Activated CD8-positive, alpha-beta memory T cell treated with anti-CD3 and anti-CD28 coated beads, Interleukin-2, amount 10 ng/mL, durations not matched to agents 7 days and 5 days (primary cell): ENCODE data around the gene MED25. TPM values are rescaled to one million over a fixed set of nuclear protein-coding genes. Genes with fewer than 3 reads are reported as not detected.

Source experiments
- ATAC-seq: fragments of 150-1000 bp; cut with Tn5 transposase; one replicate; pipeline ENCODE4 v1.10.0; 2021; ENCODE audit warnings: moderate library complexity
- CTCF ChIA-PET: fragments of 350-600 bp; sonication (Branson Sonifier 250); formaldehyde crosslinking; loops from one replicate; lab custom pipeline; 2021; ENCODE audit warnings: antibody characterized with exemption; lab: Charles Lee
- DNase-seq: peaks from one replicate; pipeline ENCODE4 v3.0.0-alpha.2; 2020
- H3K27ac Mint-ChIP-seq: one replicate; pipeline ENCODE4 v1.8.0; 2021; ENCODE audit warnings: mild to moderate bottlenecking, mixed read lengths
- H3K27me3 Mint-ChIP-seq: one replicate; pipeline ENCODE4 v1.8.0; 2021; ENCODE audit warnings: mixed read lengths
- H3K36me3 Mint-ChIP-seq: one replicate; pipeline ENCODE4 v1.8.0; 2021; ENCODE audit warnings: mild to moderate bottlenecking, mixed read lengths
- H3K4me1 Mint-ChIP-seq: one replicate; pipeline ENCODE4 v1.8.0; 2021; ENCODE audit warnings: mixed read lengths
- H3K4me3 Mint-ChIP-seq: one replicate; pipeline ENCODE4 v1.8.0; 2021; ENCODE audit warnings: mild to moderate bottlenecking, moderate library complexity, mixed read lengths
- H3K9me3 Mint-ChIP-seq: one replicate; pipeline ENCODE4 v1.8.0; 2022; ENCODE audit warnings: low read depth, mixed read lengths
- total RNA-seq, 2 experiments: library from RNA; stranded (reverse); gene quantifications; one replicate each; pipeline ENCODE4 v1.2.3, GENCODE V29; 2021

The MED25 gene
- total RNA-seq, 2 experiments from 2014 or later = 57.5 to 70.5 TPM

DNA sequence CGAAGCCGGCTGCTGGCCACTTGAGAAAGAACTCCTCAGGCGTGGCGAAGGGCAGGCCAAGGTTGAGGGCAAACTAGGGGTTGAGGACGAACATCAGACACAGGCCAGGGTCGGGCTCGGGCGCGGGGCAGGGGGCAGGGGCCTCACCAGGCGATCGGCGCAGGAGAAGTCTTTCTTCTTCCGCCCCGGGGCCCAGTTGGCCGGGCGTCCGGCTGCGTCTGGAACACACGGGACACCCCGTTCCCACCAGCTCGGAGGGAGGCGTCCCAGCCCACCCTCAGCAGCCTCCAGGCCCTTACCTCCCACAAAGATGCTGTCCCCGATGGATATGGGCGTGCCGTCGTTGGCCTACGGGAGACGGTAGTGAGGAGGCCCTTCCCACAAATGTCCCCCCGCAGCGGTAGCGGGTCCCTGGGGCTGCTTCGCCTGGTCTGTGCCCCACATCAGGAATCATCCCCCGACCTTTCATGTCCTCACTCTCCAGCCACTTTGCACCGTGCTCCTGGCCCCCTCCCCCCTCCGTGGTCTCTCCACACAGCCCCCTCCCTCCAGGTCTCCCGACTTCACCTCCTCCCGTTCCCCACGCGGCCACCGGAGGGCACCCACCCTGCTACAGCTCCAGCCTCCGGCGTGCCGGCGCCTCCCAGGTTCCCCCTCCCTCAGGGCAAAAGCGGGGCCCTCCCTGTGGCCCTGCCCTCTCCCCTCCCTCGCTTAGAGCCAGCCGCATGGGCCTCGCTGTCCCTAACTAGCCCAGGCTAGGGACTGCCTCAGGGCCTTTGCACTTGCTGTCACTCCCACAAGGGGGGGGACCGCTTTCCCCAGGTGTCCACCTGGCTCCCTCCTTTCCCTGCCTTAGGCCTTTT is 44.5 kb downstream of the MED25 start:
- CTCF ChIA-PET = interaction anchor here (1.2 kb wide), 1 partner anchor 12 kb away, joined by 4 read pairs; the partner anchor contains the start of gene PTOV1
- Mint-ChIP-seq H3K4me3 (no peak overlapping the region), H3K36me3 (peaks cover 24% of the 10 kb centered on the region), H3K27ac (no peak overlapping the region), H3K4me1 (peaks cover 27% of the 10 kb centered on the region), H3K9me3 (no peaks in the 10 kb centered on the region), H3K27me3 (no peaks in the 10 kb centered on the region)
- no peak for DNase-seq
- no peak for ATAC-seq

DNA sequence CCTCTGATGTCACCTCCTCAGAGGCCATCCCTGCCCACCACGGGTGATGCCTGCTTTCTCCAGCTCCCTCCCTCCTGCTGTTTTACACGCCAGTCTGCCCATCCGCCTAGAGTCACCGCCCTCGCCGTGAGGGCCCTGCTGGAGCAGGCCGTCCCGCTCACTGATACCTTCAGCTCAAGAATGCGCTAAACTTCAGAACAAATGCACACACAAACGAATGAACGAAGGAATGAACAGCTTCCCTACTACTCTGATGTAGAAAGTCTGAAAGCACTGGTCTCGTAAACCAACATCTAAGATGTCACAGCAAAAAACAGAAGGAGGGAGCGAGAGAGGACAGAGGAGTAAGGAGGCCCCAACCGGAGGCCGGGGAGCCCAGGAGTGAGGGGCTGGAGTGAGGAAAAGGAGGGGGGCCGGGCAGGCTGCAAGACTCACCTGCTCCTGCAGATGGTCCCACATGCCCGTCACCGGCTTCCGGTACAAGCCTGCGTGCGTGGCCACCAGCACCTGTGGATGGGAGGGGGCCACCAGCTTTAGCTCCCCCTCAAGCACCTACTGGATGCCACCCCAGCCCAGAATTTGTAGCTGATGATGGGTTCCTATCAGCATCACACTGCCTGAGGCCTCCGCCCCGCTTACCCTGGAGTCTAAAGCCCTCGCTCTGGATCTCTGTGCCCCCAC is 45.3 kb downstream of the MED25 start:
- H3K27me3 Mint-ChIP-seq = no peaks in the 10 kb centered on the region
- peaks cover 24% of the 10 kb centered on the region for H3K36me3 Mint-ChIP-seq
- H3K4me1 Mint-ChIP-seq = peaks cover 35% of the 10 kb centered on the region
- no peak for ATAC-seq
- CTCF ChIA-PET = interaction anchor here (1.0 to 1.2 kb wide), 2 partner anchors 9 to 13 kb away, joined by 3 to 4 read pairs; partner anchors contain the start of gene PTOV1
- no peak overlapping the region for H3K4me3 Mint-ChIP-seq
- no peak for DNase-seq
- H3K27ac Mint-ChIP-seq = no peak overlapping the region
- H3K9me3 Mint-ChIP-seq = no peaks in the 10 kb centered on the region

DNA sequence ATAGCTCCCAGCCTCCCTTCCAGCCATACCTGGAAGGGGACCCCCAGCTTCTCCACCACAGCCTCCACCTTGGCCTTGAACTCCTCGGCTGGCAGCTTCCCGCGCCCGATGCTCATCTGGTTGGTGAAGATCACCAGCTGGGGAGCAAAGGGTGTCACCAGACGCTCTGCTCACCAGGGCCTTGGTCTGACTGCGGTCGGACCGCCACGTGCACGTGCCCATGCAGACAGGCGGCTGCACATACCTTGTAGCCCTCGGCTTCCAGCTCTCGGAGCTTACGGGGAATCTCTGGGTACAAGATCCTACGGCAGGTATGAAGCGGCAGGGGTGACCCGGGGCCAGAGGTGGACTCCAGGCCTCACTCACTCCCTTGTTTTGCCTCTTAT is 45.8 kb downstream of the MED25 start:
- CTCF ChIA-PET = interaction anchor here (1.0 kb wide), 1 partner anchor 9 kb away, joined by 3 read pairs; no protein-coding TSS in a partner anchor
- no peaks in the 10 kb centered on the region for H3K9me3 Mint-ChIP-seq
- H3K27ac Mint-ChIP-seq = no peak overlapping the region
- peaks cover 24% of the 10 kb centered on the region for H3K36me3 Mint-ChIP-seq
- H3K4me3 Mint-ChIP-seq = no peak overlapping the region
- H3K27me3 Mint-ChIP-seq = no peaks in the 10 kb centered on the region
- H3K4me1 Mint-ChIP-seq = peaks cover 40% of the 10 kb centered on the region
- no peak for ATAC-seq
- no peak for DNase-seq

DNA sequence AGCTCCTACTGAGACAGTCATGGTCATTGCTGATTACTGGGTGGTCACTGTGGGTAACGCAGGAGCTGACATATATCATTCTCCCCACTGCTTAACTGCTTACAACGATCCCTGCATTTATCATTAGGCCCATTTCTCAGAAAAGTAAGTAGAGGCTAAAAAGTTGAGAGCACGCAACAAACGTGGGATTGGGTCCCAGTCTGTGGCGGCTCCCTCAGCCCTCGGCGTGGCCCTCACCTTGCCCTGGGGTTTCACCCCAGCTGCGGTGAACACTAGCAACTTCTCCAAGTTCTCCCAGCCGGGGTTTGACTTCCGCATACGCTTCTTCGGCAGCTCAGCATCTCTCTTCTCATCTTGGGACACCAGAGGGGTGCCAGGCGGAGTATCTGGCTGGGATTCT is 46.8 kb downstream of the MED25 start:
- DNase-seq (no peak), ATAC-seq (no peak)
- H3K4me3 Mint-ChIP-seq = peak overlapping the region; percentile 5
- H3K36me3 Mint-ChIP-seq = peaks cover 22% of the 10 kb centered on the region
- no peak overlapping the region for H3K27ac Mint-ChIP-seq
- H3K4me1 Mint-ChIP-seq = peaks cover 40% of the 10 kb centered on the region
- CTCF ChIA-PET = interaction anchor here (0.7 kb wide), 1 partner anchor 10 kb away, joined by 3 read pairs; no protein-coding TSS in a partner anchor
- no peaks in the 10 kb centered on the region for H3K9me3 Mint-ChIP-seq
- no peaks in the 10 kb centered on the region for H3K27me3 Mint-ChIP-seq

DNA sequence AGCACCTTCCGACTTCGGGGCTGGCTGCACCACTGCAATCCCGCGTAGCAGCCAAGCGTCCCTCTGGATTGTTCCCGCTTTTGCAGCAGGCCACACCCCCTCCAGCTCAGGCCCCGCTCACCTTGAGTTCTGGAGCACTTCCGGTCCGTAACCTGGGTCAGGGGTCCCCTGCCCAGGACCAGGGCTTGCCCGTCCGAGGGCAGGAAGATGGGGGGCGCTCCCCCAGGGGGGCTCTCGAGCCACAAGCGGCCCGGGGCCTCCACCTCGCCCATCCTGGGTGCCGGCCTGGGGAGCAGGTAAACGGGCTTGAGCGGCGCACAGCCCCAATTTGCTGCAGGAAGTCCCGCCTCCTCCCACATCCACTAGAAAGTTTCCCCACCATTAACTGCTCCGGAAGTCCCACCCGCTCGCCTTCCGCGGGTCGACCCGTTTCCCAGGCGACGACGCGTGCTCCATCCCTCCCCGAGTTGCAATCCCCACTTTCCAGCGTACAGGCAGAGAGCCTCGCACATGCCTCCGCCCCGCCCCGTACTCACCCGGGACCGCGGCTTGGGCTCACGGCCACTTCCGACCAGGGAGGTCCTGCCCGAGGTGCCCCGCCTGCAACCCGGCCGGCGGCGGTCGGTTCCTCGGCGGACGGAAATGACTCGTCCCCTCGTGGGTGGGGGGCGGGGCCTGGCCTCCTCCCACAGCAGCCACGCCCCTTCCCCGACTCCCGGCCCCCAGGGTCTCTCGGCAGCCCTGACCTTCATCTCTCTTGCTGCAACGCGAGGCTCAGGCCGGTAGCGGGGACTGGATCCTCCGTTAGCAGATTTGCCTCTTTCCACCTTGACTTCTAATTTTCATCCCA is 49.1 kb downstream of the MED25 start, which contains the start of gene PNKP:
Gene PNKP (minus strand): TSS at position 644 of the 850 bp plus-strand sequence. CDS start 372 bp downstream, at position 272.
- no peaks in the 10 kb centered on the region for H3K27me3 Mint-ChIP-seq
- H3K36me3 Mint-ChIP-seq = peaks cover 20% of the 10 kb centered on the region
- CTCF ChIA-PET = interaction anchor here (0.9 to 1.0 kb wide), 2 partner anchors 10 to 49 kb away, joined by 4 to 5 read pairs; partner anchors contain the start of genes AKT1S1, MED25 and TBC1D17
- DNase-seq (peak; percentile 90), ATAC-seq (peak; percentile 52)
- H3K9me3 Mint-ChIP-seq = no peaks in the 10 kb centered on the region
- H3K27ac Mint-ChIP-seq = no peak within 1 kb of the TSS
- peak within 1 kb of the TSS; percentile 99 for H3K4me3 Mint-ChIP-seq
- peaks cover 51% of the 10 kb centered on the region for H3K4me1 Mint-ChIP-seq

DNA sequence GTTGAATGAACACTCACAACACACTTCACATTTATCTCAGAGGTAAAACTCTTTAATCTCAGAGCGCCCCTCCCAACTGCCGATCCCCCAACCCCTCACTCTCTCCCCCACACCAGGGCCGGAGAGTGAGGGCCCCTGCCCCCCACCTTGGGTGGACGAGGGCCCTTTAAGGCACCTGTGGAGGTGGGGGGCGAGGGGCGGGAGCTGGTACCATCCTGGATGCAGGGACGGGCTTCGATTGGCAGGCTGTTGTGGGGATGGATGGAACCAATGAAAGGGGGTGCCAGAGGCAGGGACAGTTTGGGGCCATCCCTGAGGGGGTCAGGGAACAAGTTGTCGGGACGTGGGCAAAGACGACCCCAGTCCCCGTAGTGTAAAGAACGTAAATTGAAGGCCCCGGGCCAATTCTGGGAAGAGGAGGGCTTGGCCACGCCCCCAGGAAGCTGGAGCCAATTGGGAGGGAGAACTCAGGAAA is 51.0 kb downstream of the MED25 start:
- no peak overlapping the region for H3K27ac Mint-ChIP-seq
- peak; percentile 17 for ATAC-seq
- H3K4me1 Mint-ChIP-seq = peaks cover 55% of the 10 kb centered on the region
- CTCF ChIA-PET = interaction anchor here (0.6 to 2.0 kb wide), 8 partner anchors 8 to 362 kb away, joined by 3 to 11 read pairs (median 4); partner anchors contain the start of genes AKT1S1 and ATF5
- peaks cover 16% of the 10 kb centered on the region for H3K36me3 Mint-ChIP-seq
- no peaks in the 10 kb centered on the region for H3K9me3 Mint-ChIP-seq
- DNase-seq = no peak
- H3K27me3 Mint-ChIP-seq = no peaks in the 10 kb centered on the region
- no peak overlapping the region for H3K4me3 Mint-ChIP-seq

DNA sequence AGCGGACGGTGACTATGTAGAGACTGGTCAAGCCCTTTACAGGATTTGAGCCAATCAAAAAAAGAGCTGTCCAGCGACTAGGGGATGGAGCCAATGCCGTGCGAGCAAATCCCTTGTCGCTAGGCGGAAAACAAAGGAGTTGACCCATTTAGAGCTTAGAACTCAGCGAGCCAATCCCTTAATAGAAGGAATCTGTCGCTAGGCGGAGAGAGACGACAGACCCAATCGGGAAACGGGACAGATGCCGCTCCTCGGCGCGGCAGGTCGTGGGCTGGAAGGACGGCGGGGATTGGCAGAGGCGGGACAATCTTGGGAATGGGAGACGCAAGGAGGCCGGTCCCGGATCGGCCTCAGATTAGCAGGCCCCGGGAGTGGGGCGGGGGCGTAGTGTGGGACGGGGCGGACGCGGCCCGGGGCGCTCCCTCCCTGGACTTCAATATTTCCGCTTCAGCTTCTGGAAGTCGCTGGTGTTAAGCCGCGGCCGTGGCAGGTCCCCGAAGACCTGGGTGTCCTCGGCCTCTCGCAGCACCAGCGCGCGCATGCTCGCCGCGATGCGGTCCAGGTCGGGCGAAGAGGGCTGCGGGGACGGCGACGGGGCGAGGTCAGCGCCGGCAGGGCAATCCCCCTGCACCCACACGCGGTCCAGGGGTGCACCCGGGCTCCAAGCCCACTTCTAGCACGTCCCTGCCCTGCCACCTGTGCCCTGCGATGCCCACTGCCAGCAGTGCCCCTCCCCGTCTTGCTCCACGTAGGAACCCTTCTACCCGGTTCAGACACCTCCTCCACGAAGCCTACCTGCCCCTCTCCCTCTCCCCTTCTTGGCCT is 51.6 kb downstream of the MED25 start:
- H3K9me3 Mint-ChIP-seq = no peaks in the 10 kb centered on the region
- CTCF ChIA-PET = interaction anchor here (0.6 to 2.0 kb wide), 8 partner anchors 7 to 363 kb away, joined by 3 to 11 read pairs (median 4); partner anchors contain the start of genes AKT1S1 and ATF5
- peak; percentile 85 for ATAC-seq
- H3K36me3 Mint-ChIP-seq = peaks cover 9% of the 10 kb centered on the region
- H3K27me3 Mint-ChIP-seq = no peaks in the 10 kb centered on the region
- peak; percentile 97 for DNase-seq
- no peak overlapping the region for H3K4me3 Mint-ChIP-seq
- H3K27ac Mint-ChIP-seq = no peak overlapping the region
- peaks cover 53% of the 10 kb centered on the region for H3K4me1 Mint-ChIP-seq

DNA sequence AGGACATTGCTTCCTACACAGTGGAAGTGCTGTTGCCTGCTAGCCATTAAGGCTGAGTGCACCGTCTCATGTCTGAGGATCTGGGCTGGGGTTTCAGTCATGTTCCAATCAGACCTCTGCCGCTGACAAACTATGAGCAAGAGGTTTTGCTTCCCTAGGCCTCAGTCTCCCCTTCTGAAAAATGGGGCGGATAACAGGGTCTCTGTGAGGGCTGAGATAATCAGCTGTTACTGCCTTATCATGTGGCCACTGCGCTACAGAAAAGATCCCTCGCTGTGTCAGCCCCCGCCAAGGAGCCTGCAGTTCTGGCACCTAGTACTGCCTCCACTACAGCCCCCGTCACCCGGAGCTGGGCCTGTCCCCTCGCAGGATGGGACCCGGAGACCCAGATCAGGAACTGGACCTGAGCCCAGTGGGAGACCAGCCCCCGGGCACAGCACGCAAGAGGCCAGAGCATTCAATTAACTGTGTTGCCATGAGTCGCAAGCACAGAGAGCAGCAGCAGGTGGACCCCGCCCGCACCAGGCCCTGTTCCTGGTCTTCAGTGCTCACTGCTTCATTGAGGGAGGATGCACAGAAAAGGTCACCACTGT is 52.3 kb downstream of the MED25 start:
- Mint-ChIP-seq H3K9me3 (no peaks in the 10 kb centered on the region), H3K4me1 (peaks cover 54% of the 10 kb centered on the region), H3K27ac (no peak overlapping the region), H3K36me3 (peaks cover 5% of the 10 kb centered on the region), H3K4me3 (no peak overlapping the region), H3K27me3 (no peaks in the 10 kb centered on the region)
- ATAC-seq = no peak
- CTCF ChIA-PET = interaction anchor here (1.3 to 2.0 kb wide), 3 partner anchors 19 to 58 kb away, joined by 4 to 11 read pairs (median 7); partner anchors contain the start of gene ATF5
- DNase-seq = no peak

DNA sequence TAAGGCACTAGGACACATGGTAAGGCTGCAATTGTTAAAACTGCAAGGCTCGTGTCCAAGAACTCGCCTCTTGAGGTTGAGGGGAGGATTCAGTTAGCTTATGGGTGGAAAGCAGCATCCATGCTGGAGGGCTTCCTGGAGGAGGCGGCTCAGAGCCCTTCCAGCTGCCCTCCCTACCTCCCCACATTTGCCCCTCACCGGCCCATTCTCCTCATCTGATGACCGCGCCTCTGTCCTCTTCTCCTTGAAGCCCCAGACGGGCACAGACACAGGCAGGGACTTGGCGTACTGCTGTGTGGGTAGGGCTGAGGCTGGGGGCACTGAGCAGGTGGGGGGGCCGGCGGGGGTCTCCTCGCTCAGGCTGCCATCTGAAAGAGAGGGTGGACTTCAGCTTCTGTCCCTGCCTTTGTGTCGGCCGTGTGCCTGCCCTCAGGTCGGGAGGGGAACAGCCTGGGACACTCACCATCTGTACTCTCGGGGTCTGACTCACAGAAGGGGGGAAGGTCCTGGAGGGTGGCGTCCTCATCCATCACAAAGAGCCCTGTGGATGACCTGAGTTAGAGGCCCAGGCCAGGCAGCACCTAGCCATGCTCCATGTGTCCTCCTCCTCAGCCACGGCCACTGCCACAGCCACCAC is 53.4 kb downstream of the MED25 start:
- CTCF ChIA-PET = no interaction called here
- H3K4me3 Mint-ChIP-seq = no peak overlapping the region
- no peaks in the 10 kb centered on the region for H3K36me3 Mint-ChIP-seq
- DNase-seq (no peak), ATAC-seq (no peak)
- no peak overlapping the region for H3K27ac Mint-ChIP-seq
- peaks cover 50% of the 10 kb centered on the region for H3K4me1 Mint-ChIP-seq
- no peaks in the 10 kb centered on the region for H3K9me3 Mint-ChIP-seq
- no peaks in the 10 kb centered on the region for H3K27me3 Mint-ChIP-seq

DNA sequence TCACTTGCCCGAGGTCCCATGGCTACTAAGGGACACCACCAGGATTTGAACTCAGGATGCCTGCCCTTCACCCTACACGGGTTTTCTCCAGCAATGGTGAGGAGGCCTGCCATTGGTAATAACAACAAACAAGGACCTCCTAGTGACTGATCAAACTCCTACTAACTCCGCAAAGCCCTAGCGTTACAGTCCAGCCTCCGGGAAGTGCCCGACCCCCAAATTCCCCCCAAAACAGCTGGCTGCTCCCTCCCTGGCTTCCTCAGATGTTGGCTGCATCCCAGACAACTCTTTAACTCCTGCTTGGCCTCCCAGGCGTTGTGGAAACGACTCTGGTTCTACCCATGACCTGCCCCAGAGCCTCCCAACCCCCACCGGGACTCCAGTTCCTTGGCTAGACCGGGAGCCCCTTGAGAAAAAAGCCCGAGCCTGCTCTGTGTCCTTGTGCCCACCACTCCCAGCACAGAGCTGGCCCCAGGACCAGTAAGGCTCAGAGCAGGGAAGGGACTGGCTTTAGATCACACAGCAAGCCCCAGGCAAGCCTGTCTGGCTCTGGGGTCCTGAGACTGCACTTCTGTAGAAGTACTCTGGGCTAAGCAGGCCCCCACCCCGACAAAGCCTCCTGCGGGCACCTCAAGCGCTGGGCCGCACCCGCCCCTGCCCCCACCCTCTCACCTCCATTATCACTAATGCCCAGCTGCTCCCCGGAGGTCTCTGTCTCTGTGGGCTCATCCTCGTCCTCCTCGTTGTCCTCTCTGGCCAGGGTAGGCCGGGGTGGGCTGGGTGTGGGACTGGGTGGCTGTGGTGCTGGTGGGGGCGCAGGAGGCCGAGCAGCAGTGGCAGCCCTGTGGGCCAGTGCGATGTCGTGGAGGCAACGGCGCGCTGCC is 54.4 kb downstream of the MED25 start:
- Mint-ChIP-seq H3K27me3 (no peaks in the 10 kb centered on the region), H3K36me3 (no peaks in the 10 kb centered on the region), H3K4me1 (peaks cover 44% of the 10 kb centered on the region), H3K9me3 (no peaks in the 10 kb centered on the region), H3K4me3 (no peak overlapping the region), H3K27ac (peak overlapping the region; percentile 69)
- no peak for DNase-seq
- CTCF ChIA-PET = no interaction called here
- no peak for ATAC-seq
